UCSD-AML1 (cell line): ENCODE data around the gene GOLGA6A.
A peak's percentile ranks its signal among the peaks of the same experiment; 100 is the strongest.
"Not testable (repeated sequence)": the region's sequence is repeated elsewhere in the genome, so short reads cannot be mapped to it uniquely, and the experiment has no call there.

Source experiments
- DNase-seq: peaks from one replicate; lab custom pipeline; 2025; ENCODE audit not compliant: unreplicated experiment; lab: John Stamatoyannopoulos, UW

GOLGA6A gene

GRCh38 chr15:74082450-74082849, at the start of gene GOLGA6A:
TSS of gene GOLGA6A (minus strand) at chr15:74082550. CDS start at chr15:74082509, 41 bp downstream.
- not testable (repeated sequence) for DNase-seq

- no peak for DNase-seq
Measured at GRCh38 chr15:74131628-74132413, 49.5 kb upstream of the GOLGA6A start.

GRCh38 chr15:74130849-74131627, 48.7 kb upstream of the GOLGA6A start:
- no peak for DNase-seq

DNA sequence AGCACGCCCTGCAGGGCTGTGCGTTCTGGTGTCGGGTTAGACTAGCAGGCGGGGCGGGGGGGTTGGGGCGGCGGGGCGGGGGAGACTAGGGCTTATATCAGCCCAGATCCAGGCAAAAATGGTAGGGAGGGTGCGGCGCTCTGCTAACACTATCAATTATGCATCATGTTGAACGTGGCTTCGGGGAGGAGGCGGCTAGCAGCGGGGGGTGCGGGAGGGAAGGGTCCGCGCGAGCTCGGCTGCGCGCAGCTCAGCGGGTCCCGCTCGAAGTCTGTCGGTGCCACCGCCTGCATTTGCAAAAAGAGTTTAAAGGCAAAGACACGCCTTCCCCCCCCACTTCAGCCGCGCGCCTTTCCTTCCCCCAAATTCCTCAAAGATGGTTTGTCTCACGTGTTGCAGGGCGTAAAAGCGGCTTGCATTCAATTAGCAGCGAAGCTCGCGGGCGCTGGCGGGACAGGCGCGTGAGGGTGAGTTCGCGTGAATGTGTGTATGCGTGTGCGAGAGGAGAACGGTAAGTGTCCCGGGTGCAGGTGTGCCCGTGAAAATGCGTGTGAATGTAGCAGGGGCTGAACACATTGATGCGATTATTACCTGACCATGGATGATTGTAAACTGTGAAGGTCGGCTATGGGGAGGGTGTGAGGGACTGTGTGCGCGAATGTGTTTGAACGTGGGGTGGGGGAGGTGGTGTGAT, 48.0 kb upstream of the GOLGA6A start, which contains the start of gene ISLR2:
Gene ISLR2 (plus strand): TSS at position 432 of the 694 bp plus-strand sequence. CDS start 2,169 bp downstream, outside the sequence.
- no peak for DNase-seq

DNA sequence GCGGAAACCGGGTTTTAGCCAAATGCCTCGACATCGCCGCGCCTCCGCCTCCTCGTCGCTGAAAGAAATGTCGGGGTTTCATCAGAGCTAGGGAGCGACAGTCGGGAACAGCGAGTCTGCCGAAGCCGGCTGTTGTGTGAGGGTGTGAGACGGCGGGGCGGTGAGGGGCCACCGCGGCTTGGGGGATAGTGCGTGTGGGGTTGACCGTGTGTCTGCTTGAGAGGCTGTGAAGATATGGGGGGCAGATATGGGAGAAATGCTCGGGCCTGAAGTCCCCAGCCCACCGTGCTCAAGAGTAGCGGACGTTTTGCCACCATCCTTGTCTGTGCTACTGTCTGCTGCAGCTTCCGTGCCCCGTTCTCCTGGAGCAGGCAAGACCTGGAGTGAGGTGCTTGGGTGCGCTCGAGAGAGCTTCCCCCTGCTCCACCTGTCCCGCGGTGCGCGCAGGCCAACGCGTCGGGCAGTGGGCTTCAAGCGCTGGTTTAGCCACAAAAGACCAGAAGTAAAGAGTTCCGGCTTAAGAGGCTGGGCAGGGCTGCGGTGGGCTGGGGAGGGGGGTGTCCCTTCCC, 47.3 kb upstream of the GOLGA6A start:
- DNase-seq = no peak

- no peak for DNase-seq
Measured at GRCh38 chr15:74128785-74129585, 46.6 kb upstream of the GOLGA6A start.

GRCh38 chr15:74127954-74128784, 45.8 kb upstream of the GOLGA6A start:
- DNase-seq = no peak

DNA sequence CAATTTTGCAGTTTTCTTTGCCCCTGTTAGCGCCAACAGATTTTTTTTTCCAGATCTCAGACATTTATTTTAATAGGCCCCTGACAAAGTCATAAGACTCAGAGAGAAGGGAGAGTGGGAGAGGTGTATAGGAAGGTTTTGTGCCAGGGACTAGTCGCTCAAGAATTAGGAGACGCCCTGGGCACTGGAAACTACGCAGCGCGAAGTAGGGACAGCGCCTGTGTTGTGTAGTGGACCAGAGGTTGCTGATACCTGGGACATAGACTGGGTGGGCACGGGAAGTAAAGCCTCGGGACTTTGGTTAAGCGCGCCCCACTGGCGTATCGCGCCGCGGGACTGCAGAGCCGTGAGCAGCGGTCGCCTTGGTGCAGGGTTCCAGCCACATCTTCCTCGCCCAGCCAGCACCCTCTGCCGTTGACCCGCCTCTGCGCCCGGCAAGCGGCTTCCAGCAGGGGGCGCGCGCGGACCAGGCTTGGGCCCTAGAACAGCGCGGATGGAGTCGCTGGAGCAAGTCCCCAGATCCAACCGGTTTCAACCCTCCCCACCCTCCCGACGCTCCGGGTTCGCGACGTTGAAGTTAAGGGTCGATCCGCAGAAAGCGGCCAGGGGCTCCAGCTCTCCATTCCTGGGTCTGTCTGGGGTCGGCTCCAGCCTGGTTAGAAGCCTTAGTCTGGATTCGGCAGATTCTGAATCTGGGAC, 45.1 kb upstream of the GOLGA6A start:
- peak; percentile 91 for DNase-seq

GRCh38 chr15:74124759-74125158, 42.4 kb upstream of the GOLGA6A start:
- no peak for DNase-seq

DNA sequence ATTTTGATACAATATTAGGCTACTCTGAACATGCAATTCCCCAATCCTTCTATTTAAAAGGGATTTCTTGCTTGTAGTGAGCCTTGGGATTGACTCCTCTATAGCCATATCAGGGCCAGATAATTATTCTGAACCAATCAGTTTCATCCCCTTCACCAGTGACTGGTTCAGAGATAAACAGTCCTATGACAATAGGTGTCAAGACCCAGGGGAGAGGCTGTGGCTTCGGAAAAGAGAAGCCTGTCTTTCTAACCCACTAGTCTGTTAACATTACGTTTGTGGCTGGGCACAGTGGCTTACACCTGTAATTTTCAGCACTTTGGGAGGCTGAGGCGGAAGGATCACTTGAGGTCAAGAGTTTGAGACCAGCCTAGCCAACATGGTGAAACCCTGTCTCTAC, 41.8 kb upstream of the GOLGA6A start:
- no peak for DNase-seq

GRCh38 chr15:74123658-74124057, 41.3 kb upstream of the GOLGA6A start:
- DNase-seq = no peak

DNA sequence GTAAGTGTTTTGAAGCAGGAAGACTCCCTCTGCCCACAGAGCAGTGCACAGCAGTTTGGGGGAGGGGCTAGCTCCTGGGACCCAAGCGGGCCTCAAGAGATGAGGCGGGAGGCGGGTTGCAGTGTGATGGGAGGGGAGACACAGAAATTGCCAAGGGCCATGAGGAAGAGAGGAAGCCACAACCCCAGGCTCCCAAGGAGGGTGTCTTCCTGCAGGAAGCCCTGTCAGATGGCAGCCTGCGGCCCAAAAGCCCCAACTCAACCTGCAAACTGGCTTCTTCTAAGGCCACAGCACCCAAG, 40.7 kb upstream of the GOLGA6A start:
- DNase-seq = peak; percentile 80

DNA sequence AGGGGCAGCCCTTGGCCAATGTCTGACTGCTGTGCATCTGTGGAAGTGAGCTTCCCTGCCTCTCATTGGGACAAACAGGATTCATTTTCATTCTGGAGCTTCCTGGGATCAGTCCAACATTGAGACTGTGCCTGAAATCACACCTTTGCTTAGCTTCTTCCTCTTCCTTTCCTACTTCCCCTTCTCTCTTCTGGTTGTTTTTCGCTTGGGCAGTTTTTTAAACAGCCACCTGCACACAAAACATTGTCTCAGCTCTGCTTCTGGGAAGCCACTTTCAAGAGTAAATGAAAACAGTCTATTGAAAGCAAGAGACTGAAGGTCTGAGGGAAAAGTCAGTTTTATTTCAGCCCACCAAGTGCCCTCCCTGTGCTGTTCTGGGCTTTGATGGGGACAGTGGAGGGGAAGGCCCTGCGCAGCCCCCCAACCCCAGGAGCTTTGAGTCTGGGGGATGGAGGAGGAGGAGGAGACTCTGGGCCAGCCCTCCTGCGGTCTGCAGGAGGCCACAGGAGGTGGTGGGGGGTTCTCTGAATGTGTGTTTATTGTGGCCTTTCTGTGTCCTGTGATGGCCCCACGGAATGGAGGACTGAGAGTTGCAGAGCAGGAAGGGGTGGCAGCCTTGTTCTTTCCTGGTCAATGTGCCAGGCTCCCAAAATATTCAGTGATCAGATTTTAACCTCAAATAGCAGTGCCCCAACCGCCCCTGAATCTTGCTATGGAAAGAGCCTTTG, 40.2 kb upstream of the GOLGA6A start:
- DNase-seq = no peak

DNA sequence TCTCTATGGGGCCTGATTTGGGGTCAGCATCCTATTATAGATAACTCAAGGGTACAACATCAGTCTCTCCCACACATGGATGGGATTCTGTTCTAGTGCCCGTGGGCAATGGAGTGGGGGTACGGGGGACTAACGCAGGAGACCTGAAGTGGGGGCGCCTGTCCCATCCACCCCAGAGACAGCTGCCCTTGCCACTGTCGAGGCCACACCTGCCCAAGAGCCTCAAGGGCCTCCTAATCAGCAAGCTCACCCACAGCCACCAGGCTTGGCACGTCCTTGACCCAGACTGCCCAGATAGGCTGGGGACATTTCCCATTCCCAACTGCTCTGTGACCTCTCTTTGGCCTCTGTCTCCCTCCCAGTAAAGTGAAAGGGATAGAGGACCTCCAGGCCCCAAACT, 39.5 kb upstream of the GOLGA6A start:
- no peak for DNase-seq

DNA sequence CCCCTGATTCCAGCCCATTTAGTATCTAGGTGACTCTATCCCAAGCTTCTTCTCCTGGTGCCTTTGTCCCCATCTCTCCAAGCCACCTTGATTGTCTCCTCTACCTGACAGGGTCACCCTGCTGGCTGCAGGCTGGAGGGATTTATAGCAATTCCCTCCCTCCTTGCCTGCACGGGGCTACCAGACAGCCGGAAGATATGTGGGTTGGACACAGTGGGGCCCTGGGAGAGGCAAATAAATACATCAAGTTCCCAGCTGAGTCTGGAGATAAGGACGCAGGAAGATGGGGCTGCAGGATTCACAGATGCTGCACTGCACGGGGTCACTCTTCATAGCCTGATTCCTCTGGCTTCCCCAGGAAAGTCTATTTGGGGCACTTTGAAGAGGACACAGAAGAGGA, 38.7 kb upstream of the GOLGA6A start:
- DNase-seq = no peak

DNA sequence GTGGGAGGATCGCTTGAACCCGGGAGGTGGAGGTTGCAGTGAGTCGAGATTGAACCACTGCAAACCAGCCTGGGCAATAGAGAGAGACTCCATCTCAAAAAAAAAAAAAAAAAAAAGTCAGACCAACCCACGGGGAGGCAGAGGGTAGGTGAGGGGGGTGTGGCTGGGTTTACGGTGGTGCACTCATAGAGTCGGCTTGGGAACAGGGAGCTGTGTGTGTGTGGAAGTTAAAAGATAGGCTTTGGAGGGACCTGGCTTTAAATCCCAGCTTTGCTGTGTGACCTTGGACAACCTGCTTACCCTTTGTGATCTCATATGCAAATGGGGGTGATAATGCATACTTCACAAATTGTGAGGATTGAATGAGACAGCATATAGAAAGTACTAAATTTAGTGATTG, 38.1 kb upstream of the GOLGA6A start:
- DNase-seq = no peak

DNA sequence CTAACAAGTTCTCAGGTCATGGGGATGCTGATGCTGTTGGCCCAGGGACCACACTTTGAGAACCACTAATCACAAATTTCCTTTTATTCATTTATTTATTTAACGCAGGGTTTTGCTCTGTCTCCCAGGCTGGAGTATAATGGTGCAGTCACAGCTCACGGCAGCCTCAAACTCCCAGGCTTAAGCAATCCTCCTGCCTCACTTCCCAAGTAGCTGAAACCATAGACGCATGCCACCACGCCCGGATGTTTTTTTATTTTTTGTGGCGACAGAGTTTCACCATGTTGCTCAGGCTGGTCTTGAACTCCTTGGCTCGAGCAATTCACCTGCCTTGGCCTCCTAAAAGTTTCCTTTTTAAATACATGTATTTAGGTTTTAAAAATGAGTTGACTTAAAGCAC, 27.4 kb upstream of the GOLGA6A start:
- DNase-seq = no peak

- DNase-seq = not testable (repeated sequence)
Measured at GRCh38 chr15:74108611-74109010, 26.3 kb upstream of the GOLGA6A start.
